RKO (cell line): Measurements from ENCODE around the gene ZNF735.
"Not testable (repeated sequence)": the region's sequence is repeated elsewhere in the genome, so short reads cannot be mapped to it uniquely, and the experiment has no call there.

Experiments used
- DNase-seq: peaks from one replicate; pipeline ENCODE4 v3.0.0-alpha.2; 2016; ENCODE audit warnings: low spot score

Gene ZNF735

DNA sequence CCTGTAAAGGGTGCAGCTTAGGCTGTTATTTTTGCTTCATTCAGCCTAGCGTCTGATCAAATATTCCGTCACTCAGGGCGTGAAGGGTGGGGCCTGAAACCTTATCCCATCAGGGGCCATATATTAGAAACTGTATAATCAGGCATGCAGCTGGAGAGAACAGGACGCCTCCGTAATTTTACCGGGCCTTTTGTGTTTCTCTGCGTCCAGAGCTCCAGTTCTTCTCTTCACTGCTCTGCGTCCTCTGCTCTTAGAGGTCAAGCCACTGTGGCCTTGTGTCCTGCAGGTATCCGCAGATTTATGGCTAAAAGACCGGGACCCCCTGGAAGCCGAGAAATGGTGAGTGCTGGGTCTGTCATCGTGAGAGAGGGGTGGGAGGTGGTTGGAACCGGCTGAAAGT lies at the start of gene ZNF735:
Gene ZNF735 (plus strand): TSS at position 301 of the 400 bp plus-strand sequence. CDS start 0 bp downstream, at position 301.
- no peak for DNase-seq

GRCh38 chr7:64170974-64171373 lies 36.0 kb upstream of the ZNF735 start:
- not testable (repeated sequence) for DNase-seq

GRCh38 chr7:64174328-64174727 lies 32.7 kb upstream of the ZNF735 start:
- DNase-seq: no peak

DNA sequence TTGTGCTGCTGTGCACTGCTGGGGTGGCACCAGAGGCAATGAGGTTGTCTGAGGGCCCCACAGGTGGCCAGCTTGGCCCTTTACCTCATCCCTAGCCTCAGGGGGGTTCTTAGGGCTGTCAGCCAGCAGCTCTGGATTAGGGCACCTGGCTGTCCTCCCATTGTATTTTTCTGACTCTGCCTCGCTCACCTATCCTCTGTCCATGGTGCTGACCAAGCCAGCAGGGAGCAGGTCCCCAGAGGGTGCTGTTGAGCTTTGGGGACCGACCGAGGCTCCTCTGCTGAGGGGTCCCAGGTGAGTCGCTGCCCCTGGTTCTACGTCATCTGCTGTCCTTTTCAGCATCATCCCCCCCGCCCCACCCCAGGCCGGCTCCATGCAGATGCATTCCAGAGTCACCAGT lies 32.1 kb upstream of the ZNF735 start:
- DNase-seq: no peak

- DNase-seq: peak; percentile 89
Observed at GRCh38 chr7:64180989-64181388, 26.0 kb upstream of the ZNF735 start.

GRCh38 chr7:64181586-64181985 lies 25.4 kb upstream of the ZNF735 start:
- no peak for DNase-seq

DNA sequence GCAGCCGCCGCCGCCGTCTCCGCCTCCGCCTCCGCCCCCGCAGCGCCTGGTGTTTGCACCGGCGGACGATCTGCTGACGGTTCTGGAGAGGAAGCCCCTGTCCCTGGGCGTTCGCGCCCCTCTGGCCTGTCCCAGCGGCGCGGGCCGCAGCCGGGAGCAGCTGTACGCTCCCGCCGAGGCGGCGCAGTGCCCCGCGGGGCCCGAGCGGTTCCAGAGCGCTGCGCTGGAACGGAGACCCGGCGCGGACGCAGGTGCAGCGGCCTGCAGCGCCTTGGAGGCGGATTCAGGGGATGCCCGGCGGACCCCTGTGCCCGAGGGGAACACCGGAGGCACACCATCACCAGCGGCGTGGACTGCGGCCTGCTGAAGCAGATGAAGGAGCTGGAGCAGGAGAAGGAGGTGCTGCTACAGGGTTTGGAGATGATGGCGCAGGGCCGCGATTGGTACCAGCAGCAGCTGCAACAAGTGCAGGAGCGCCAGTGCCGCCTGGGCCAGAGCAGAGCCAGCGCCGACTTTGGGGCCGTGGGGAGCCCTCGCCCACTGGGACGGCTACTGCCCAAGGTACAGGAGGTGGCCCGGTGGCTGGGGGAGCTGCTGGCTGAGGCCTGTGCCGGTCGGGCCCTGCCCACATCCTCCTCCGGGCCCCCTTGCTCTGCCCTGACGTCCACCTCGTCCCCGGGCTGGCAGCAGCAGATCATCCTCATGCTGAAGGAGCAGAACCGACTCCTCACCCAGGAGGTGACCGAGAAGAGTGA lies 24.8 kb upstream of the ZNF735 start:
- DNase-seq: no peak

GRCh38 chr7:64183126-64183742 lies 23.8 kb upstream of the ZNF735 start:
- DNase-seq: no peak

- DNase-seq: no peak
Observed at GRCh38 chr7:64183827-64184372, 23.1 kb upstream of the ZNF735 start.

GRCh38 chr7:64184376-64184775 lies 22.6 kb upstream of the ZNF735 start:
- no peak for DNase-seq

- no peak for DNase-seq
Observed at GRCh38 chr7:64187408-64187807, 19.6 kb upstream of the ZNF735 start.

DNA sequence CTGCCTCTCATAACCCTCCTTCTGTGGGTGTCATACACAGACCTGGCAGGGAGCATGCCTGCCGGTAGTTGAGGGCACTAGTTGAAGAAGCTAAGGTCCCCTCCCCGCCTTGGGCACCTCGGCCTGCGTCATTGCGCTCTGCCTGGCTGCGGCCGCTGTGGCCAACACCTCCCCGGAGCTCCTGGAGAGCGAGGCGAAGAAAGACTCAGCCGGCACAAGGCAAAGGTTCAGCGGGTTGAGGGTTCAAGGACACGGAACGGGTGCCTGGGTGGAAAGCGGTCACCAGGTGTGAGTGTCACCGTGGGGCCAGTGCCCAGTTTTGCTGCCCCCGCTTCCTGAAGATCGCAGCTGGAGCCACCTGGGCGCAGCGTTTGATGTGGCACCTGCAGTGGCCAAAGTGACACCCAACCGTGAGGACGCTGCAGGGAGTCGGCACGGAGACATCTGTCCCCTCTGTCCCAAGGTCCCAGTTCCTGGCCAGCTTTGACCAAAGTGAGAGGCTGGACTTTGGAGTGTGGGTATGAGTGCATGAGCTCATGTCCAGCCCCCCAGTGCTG lies 14.8 kb upstream of the ZNF735 start:
- no peak for DNase-seq

DNA sequence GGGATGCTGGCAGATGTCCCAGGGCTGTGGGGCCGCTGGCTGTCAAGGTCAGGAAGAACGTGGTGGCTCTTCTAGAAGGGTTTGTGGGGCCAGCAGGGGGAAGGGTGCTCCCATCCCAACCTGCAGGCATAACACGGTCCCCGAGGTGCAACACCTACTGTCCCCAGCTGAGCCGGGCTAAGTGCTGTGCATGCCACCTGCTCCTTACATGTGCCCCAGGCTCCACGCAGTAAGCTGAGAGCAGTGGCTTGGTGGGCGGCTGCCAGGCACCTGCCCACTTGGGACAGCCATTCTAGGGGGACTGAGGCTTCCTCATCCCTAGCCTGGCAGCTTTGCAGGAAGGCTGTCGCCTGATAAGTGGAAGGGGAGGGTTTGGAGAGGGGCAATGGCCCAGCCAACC lies 14.2 kb upstream of the ZNF735 start:
- no peak for DNase-seq

- DNase-seq: not testable (repeated sequence)
Observed at GRCh38 chr7:64219710-64220298, 12.8 kb downstream of the ZNF735 start.

GRCh38 chr7:64223366-64223765 lies 16.4 kb downstream of the ZNF735 start:
- DNase-seq: no peak

DNA sequence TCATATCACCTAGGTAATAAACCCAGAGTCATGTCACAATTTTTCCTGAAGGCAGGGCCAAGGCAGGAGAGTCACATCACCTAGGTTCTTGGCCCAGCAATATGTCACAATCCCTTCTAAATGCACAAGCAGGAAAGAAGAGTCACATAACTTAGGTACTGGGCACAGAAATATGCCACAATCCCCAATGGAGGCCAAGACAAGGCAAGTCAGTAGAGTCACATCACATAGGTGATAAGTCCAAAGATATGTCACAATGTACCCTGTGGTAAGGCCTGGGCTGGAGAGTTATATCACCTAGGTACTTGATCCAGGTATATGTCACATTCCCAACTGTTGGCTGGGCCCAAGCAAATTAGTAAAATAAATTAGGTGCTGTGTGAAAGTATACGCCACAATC lies 21.2 kb downstream of the ZNF735 start, which contains the start of gene ZNF679:
Gene ZNF679 (plus strand): TSS at position 301 of the 400 bp plus-strand sequence. CDS start 20,644 bp downstream, outside the sequence.
- DNase-seq: not testable (repeated sequence)

DNA sequence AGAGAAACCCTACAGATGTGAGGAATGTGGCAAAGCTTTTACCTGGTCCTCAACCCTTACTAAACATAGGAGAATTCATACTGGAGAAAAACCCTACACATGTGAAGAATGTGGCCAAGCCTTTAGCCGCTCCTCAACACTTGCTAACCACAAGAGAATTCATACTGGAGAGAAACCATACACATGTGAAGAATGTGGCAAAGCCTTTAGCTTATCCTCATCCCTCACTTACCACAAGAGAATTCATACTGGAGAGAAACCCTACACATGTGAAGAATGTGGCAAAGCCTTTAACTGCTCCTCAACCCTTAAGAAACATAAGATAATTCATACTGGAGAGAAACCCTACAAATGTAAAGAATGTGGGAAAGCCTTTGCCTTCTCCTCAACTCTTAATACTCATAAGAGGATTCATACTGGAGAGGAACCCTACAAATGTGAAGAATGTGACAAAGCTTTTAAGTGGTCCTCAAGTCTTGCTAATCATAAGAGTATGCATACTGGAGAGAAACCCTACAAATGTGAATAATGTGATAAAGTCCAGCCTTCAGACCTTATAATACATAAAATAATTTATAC lies 59.4 kb downstream of the ZNF735 start:
- DNase-seq: no peak
